SKM-1 treated with dmso at 0.1 percent for 144 hours (cell line): ENCODE measurements around the gene HIP1.
"Not testable (repeated sequence)": the region's sequence is repeated elsewhere in the genome, so short reads cannot be mapped to it uniquely, and the experiment has no call there.

Source experiments
- DNase-seq: peaks from one replicate; lab custom pipeline; 2025; ENCODE audit not compliant: unreplicated experiment; lab: John Stamatoyannopoulos, UW

Gene HIP1

GRCh38 chr7:75687246-75688088, 51.3 kb downstream of the HIP1 start:
- DNase-seq: no peak

- no peak for DNase-seq
These were observed 52.2 kb downstream of the HIP1 start for GRCh38 chr7:75686551-75686950.

GRCh38 chr7:75682052-75682451, 56.7 kb downstream of the HIP1 start:
- not testable (repeated sequence) for DNase-seq

GRCh38 chr7:75679060-75679459, 59.7 kb downstream of the HIP1 start:
- DNase-seq: no peak

- DNase-seq: no peak
These were observed 69.2 kb downstream of the HIP1 start for GRCh38 chr7:75669579-75669978.

DNA sequence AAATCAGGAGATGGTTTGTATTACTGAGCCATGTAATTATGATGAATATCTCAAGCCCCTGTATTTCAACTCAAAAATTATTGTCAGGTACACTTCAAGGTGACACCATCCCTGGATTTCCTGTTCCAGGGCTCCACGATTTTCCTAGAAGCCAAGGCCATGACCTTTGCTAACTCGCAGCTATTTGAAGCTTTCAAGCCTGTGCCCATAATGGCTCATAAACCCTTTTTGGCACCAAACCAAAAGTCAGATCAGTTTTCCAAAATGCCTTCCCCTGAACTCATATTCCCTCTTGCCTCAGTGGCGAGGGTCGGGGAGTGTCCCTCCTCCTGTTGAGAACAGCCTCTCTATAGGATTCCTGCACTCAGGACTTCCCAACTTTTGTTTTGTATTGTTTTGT, 70.8 kb downstream of the HIP1 start:
- no peak for DNase-seq

GRCh38 chr7:75663302-75663907, 75.3 kb downstream of the HIP1 start:
- no peak for DNase-seq

GRCh38 chr7:75662579-75663301, 76.0 kb downstream of the HIP1 start:
- no peak for DNase-seq

DNA sequence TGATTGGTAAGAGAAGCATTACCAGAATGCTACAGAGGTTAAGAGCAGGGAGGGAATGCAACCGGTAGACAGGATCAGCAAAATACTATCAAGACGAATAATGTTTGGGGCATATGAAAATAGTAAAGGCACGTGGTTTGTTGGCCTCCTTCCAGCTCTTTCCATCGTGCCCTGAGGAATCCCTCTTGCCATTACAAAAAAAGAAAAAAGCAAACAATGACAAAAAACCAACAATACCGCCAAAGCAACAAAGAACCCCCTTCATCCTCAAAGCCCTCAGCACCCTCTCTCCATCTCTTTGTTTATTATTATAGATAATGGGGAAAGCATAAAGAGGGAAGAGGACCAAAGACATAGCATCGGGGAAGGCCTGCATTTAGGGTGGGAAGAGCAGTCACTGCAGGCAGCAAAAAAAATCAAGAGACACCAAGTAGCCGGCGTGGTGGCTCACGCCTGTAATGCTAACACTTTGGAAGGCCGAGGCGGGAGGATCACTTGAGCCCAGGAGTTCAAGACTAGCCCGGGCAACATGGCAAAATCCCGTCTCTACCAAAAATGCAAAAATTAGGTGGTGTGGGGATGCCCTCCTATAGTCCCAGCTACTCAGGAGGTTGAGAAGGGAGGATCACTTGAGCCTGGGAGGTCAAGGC, 78.0 kb downstream of the HIP1 start:
- DNase-seq: no peak

GRCh38 chr7:75658802-75659201, 79.9 kb downstream of the HIP1 start:
- DNase-seq: no peak

GRCh38 chr7:75658369-75658768, 80.4 kb downstream of the HIP1 start:
- DNase-seq: no peak

DNA sequence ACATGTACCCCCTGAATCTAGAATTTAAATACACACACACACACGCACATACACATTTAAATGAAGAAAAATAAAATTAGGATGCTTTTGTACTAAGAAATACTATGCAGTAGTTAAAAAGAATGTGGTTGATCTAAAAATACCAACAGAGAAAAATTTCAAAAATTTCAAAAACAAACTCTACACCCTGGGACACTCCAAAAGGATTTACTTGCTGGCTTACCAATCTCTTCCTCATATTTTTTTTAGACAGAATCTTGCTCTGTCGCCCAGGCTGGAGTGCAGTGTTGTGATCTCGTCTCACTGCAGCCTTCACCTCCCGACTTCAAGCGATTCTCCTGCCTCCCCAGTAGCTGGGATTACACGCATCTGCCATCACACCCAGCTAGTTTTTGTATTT, 80.9 kb downstream of the HIP1 start:
- DNase-seq: no peak

- no peak for DNase-seq
These were observed 82.0 kb downstream of the HIP1 start for GRCh38 chr7:75656740-75657139.

DNA sequence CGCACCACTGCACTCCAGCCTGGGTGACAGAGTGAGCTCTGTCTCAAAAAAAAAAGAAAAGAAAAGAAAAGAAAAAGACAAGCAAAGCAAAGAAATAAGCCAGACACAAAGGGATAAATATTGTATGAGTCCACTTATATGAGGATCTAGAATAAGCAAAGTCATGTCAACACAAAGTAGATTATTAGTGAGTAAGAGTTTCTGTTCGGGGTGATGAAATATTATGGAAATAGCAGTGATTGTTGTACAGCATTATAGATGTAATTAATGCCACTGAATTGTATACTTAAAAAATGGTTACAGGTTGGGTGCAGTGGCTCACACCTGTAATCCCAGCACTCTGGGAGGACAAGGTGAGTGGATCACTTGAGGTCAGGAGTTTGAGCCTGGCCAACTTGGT, 83.2 kb downstream of the HIP1 start:
- no peak for DNase-seq

DNA sequence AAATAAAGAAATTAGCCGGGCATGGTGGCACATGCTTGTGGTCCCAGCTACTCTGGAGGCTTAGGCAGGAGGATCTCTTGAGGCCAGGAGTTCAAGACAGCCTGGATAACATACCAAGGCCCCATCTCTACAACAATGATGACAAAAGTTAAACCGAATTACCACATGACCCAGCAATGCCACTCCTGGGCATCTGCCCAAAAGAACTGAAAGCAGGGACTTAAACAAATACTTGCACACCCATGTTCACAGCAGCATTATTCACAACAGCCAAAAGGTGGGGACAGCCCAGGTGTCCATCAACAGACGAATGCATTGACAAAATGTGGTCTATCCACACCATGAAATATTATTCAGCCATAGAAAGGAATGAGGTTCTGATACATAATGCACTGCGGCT, 83.9 kb downstream of the HIP1 start:
- DNase-seq: no peak

GRCh38 chr7:75653651-75654050, 85.1 kb downstream of the HIP1 start:
- no peak for DNase-seq

- no peak for DNase-seq
These were observed 86.0 kb downstream of the HIP1 start for GRCh38 chr7:75652788-75653187.

- no peak for DNase-seq
These were observed 88.1 kb downstream of the HIP1 start for GRCh38 chr7:75650681-75651080.

- no peak for DNase-seq
These were observed 88.7 kb downstream of the HIP1 start for GRCh38 chr7:75650062-75650461.

DNA sequence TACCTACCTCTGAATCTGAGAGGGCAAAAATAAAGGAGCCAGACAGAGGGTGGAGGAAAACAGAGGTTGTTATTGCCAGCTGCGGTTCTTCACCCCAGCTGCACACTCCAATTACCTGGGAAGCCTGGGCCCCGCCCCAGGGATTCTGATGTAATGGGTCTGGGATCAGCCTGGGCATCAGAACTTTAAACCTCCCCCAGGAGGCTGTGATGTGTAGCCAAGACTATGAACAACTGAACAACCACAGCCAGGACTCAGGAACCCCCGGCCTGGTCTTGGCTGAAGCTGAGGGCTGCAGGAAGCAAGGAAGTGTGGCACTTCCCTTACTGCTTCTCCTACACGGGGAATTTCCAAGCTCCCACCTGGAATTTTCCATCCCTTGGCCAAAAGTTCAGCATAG, 89.3 kb downstream of the HIP1 start:
- no peak for DNase-seq

DNA sequence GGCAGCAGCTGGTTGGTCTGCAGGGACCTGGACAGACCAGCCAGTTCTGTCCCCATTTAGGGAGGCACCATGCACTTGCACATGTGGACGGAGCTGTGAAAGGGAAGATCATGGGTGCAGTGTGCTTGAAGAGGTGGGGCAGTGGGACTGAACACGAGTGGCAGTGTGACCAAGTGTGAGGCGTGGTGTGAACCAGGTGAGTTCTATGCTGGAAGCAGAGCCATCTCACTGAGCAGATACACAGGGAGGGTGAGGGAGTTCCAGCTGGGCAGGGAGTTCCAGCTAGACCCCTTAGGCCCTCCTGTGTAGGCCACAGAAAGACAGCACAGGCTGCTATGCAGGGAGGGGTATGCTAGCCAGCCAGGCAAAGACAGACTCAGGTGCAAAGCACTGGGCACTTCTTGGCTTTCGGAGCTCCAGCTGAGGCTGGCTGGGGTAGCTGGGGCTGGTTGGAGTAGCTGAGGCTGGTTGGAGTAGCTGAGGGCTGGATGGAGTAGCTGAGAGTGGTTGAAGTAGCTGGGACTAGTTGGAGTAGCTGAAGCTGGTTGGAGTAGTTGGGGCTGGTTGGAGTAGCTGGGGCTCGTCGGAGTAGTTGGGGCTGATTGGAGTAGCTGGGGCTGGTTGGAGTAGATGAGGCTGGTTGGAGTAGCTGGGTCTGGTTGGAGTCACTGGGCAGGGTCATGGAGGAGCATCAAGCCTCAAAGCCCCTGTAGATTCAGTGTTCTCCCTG, 90.9 kb downstream of the HIP1 start:
- DNase-seq: no peak
